Gastroesophageal sphincter (tissue), 4 donors: ENCODE results near the gene TFF2. TPM values are rescaled to one million over a fixed set of nuclear protein-coding genes. Genes with fewer than 3 reads are reported as not detected.

Experiments
- ATAC-seq: fragments of 150-250 bp; one replicate; pipeline ENCODE4 v1.9.1; 2016; ENCODE audit warnings: mild to moderate bottlenecking, moderate library complexity
- H3K27ac ChIP-seq, 4 donors: fragments of 200-600 bp; sonication (generic) in 3 of 4; 1 replicate in 3 of 4; 2 replicates in 1 of 4; pipeline ENCODE4 v1.5.1; 2016 to 2019
- H3K27me3 ChIP-seq: fragments of 200-600 bp; sonication (generic); one replicate; pipeline ENCODE4 v1.5.1; 2019
- H3K36me3 ChIP-seq, 2 donors: fragments of 200-600 bp; sonication (generic); one replicate each; pipeline ENCODE4 v1.5.1; 2019; ENCODE audit warnings: control low read depth in 1 of 2
- H3K4me1 ChIP-seq, 3 donors: fragments of 200-600 bp; sonication (generic); 1 replicate in 2 of 3; 2 replicates in 1 of 3; pipeline ENCODE4 v1.5.1; 2016 to 2019; ENCODE audit warnings: control low read depth in 2 of 3
- H3K4me3 ChIP-seq, 2 donors: fragments of 200-600 bp; sonication (generic); one replicate each; pipeline ENCODE4 v1.5.1; 2019; ENCODE audit warnings: mild to moderate bottlenecking in 1 of 2, moderate library complexity in 1 of 2
- H3K9me3 ChIP-seq, 3 donors: fragments of 200-600 bp; sonication (generic); one replicate each; pipeline ENCODE4 v1.5.1; 2017 to 2019; ENCODE audit warnings: control low read depth in 2 of 3
- EP300 ChIP-seq: sonication (generic); formaldehyde crosslinking; IDR thresholded peaks from one replicate; pipeline ENCODE4 v1.6.1; 2017; ENCODE audit warnings: antibody characterized with exemption, mild to moderate bottlenecking
- POLR2A ChIP-seq, 2 donors: fragments of 450-650 bp; IDR thresholded peaks; one replicate each; pipeline ENCODE4 v1.6.1; 2017; ENCODE audit warnings: antibody characterized with exemption in 2 of 2, mild to moderate bottlenecking in 2 of 2, moderate library complexity in 1 of 2
- POLR2AphosphoS5 ChIP-seq: sonication (generic); formaldehyde crosslinking; IDR thresholded peaks from one replicate; pipeline ENCODE4 v1.6.1; 2017; ENCODE audit warnings: antibody characterized with exemption
- WGBS, 2 donors: methylation state at CpG; one replicate each; pipeline ENCODE4 v1.1.5; 2018; ENCODE audit warnings: low coverage in 1 of 2; 5-methylcytosine and 5-hydroxymethylcytosine counted together
- total RNA-seq, 4 donors: library from RNA; depleted of rRNA; stranded (reverse); fragments of >200 nt; gene quantifications; one replicate each; pipeline ENCODE4 v1.1.0, GENCODE V29; 2016
- TF ChIP-seq, protein P1 (sequence below), 4 experiments: fragments of 200-600 bp in 2 of 4; fragments of 450-650 bp in 2 of 4; sonication (generic) in 1 of 4; IDR thresholded peaks; one replicate each; pipeline ENCODE4 v1.5.1; 2017 to 2019; ENCODE audit warnings: antibody characterized with exemption in 4 of 4, mild to moderate bottlenecking in 2 of 4, moderate library complexity in 2 of 4

Gene TFF2
- total RNA-seq, 4 donors from 2014 or later = not detected

- peaks cover 81% of the 10 kb centered on the region for H3K27me3 ChIP-seq
- H3K4me1 ChIP-seq = no peaks in the 10 kb centered on the region
- 73 to 87% methylated on average over 7 to 12 of the region's 13 CpGs for WGBS, 2 donors
- ATAC-seq = no peak
- H3K27ac ChIP-seq = no peak overlapping the region
- H3K36me3 ChIP-seq = no peaks in the 10 kb centered on the region
- no peak overlapping the region for H3K4me3 ChIP-seq
- TF ChIP-seq POLR2AphosphoS5 (no peak), POLR2A (IDR thresholded peaks at IDR 0.05) (no peak), EP300 (no peak)
- TF ChIP-seq, protein P1, sequence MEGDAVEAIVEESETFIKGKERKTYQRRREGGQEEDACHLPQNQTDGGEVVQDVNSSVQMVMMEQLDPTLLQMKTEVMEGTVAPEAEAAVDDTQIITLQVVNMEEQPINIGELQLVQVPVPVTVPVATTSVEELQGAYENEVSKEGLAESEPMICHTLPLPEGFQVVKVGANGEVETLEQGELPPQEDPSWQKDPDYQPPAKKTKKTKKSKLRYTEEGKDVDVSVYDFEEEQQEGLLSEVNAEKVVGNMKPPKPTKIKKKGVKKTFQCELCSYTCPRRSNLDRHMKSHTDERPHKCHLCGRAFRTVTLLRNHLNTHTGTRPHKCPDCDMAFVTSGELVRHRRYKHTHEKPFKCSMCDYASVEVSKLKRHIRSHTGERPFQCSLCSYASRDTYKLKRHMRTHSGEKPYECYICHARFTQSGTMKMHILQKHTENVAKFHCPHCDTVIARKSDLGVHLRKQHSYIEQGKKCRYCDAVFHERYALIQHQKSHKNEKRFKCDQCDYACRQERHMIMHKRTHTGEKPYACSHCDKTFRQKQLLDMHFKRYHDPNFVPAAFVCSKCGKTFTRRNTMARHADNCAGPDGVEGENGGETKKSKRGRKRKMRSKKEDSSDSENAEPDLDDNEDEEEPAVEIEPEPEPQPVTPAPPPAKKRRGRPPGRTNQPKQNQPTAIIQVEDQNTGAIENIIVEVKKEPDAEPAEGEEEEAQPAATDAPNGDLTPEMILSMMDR (IDR thresholded peaks at IDR 0.05) = no peak
- H3K9me3 ChIP-seq = peaks cover 0 to 47% (median 0%) of the 10 kb centered on the region in 3 donors
Observed at GRCh38 chr21:42358937-42359336, 8.1 kb upstream of the TFF2 start.

DNA sequence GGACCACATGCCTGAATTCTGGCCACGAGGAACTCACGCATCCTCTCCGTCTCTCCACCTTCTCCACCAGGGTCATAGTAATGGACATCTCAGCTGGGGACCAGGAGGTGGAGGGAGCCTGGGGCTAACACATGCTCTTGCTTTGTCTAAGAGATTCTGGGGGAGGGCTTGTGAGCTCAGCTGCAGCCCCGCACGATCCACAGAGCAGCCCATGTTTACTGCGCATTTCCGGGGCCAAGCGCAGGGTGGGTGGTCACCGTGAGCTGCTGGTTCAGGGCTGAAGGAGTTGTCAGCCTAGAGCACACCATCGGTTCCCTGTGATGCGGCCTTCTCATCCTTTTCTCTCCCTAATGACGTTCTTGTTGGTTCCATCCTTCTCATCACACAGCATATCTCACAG, 7.5 kb upstream of the TFF2 start:
- WGBS, 2 donors = 89 to 91% methylated on average over 7 to 9 of the region's 12 CpGs
- TF ChIP-seq POLR2A (IDR thresholded peaks at IDR 0.05) (no peak), POLR2AphosphoS5 (no peak), EP300 (no peak)
- TF ChIP-seq, protein P1 (IDR thresholded peaks at IDR 0.05) = no peak
- Histone ChIP-seq H3K9me3 (peaks cover 0 to 51% (median 0%) of the 10 kb centered on the region in 3 donors), H3K27me3 (peaks cover 77% of the 10 kb centered on the region), H3K27ac (no peak overlapping the region), H3K36me3 (no peaks in the 10 kb centered on the region), H3K4me3 (no peak overlapping the region), H3K4me1 (no peaks in the 10 kb centered on the region)
- no peak for ATAC-seq

DNA sequence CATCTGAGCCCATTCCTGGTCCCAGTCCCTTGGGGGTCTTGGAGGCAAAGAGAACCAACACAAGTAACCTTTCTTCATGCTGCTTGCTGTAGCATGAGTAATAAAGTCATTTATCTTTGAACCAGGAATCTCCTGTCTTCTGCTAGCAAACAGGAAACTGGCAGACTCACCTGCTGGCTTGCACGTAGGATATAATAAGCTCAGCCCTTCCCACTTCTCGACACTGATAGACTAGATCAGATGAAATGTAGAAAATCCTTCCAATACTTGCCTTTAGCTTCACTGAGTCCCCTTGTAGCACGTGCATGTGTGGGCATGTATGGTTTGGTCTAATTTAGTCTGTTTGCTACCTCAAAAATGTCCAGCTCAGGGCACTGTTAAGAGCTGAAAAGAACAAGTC, 6.5 kb upstream of the TFF2 start:
- 57 to 66% methylated on average over 2 to 3 of the region's 3 CpGs for WGBS, 2 donors
- TF ChIP-seq, protein P1 (IDR thresholded peaks at IDR 0.05) = no peak
- TF ChIP-seq POLR2AphosphoS5 (no peak), EP300 (no peak), POLR2A (IDR thresholded peaks at IDR 0.05) (no peak)
- ATAC-seq = no peak
- Histone ChIP-seq H3K27ac (no peak overlapping the region), H3K9me3 (peaks cover 0 to 51% (median 0%) of the 10 kb centered on the region in 3 donors), H3K36me3 (no peaks in the 10 kb centered on the region), H3K27me3 (peaks cover 70% of the 10 kb centered on the region), H3K4me1 (no peaks in the 10 kb centered on the region), H3K4me3 (no peak overlapping the region)

- no peaks in the 10 kb centered on the region for H3K36me3 ChIP-seq
- no peaks in the 10 kb centered on the region for H3K4me1 ChIP-seq
- no peak overlapping the region for H3K4me3 ChIP-seq
- peaks cover 0 to 51% (median 0%) of the 10 kb centered on the region in 3 donors for H3K9me3 ChIP-seq
- no peak for ATAC-seq
- 33 to 45% methylated on average over 5 of the region's 6 CpGs for WGBS, 2 donors
- no peak overlapping the region for H3K27ac ChIP-seq
- no peak for TF ChIP-seq POLR2AphosphoS5
- TF ChIP-seq, protein P1 (IDR thresholded peaks at IDR 0.05) = no peak
- no peak for TF ChIP-seq EP300
- no peak for TF ChIP-seq POLR2A (IDR thresholded peaks at IDR 0.05)
- peaks cover 64% of the 10 kb centered on the region for H3K27me3 ChIP-seq
Observed at GRCh38 chr21:42356650-42357049, 5.9 kb upstream of the TFF2 start.

GRCh38 chr21:42356046-42356445, 5.3 kb upstream of the TFF2 start:
- Histone ChIP-seq H3K27me3 (peaks cover 59% of the 10 kb centered on the region), H3K9me3 (peaks cover 0 to 51% (median 0%) of the 10 kb centered on the region in 3 donors), H3K4me1 (no peaks in the 10 kb centered on the region), H3K4me3 (no peak overlapping the region), H3K27ac (no peak overlapping the region), H3K36me3 (no peaks in the 10 kb centered on the region)
- TF ChIP-seq POLR2A (IDR thresholded peaks at IDR 0.05) (no peak), EP300 (no peak), POLR2AphosphoS5 (no peak)
- TF ChIP-seq, protein P1 (IDR thresholded peaks at IDR 0.05) = no peak
- no peak for ATAC-seq
- WGBS, 2 donors = 95% methylated on average over 2 of the region's 2 CpGs
